Esophagus muscularis mucosa (tissue), 3 donors: Measurements from ENCODE around the gene PUS7.

ENCODE experiments used
- POLR2AphosphoS5 ChIP-seq, 2 donors: sonication (generic); formaldehyde crosslinking; IDR thresholded peaks; one replicate each; pipeline ENCODE4 v1.6.1; 2017; ENCODE audit warnings: antibody characterized with exemption in 2 of 2
- TF ChIP-seq, protein P1 (sequence below), 3 experiments: fragments of 200-600 bp in 2 of 3; fragments of 450-650 bp in 1 of 3; sonication (generic) in 2 of 3; IDR thresholded peaks; one replicate each; pipeline ENCODE4 v1.5.1; 2017 to 2019; ENCODE audit warnings: antibody characterized with exemption in 3 of 3, mild to moderate bottlenecking in 2 of 3, moderate library complexity in 1 of 3

DNA sequence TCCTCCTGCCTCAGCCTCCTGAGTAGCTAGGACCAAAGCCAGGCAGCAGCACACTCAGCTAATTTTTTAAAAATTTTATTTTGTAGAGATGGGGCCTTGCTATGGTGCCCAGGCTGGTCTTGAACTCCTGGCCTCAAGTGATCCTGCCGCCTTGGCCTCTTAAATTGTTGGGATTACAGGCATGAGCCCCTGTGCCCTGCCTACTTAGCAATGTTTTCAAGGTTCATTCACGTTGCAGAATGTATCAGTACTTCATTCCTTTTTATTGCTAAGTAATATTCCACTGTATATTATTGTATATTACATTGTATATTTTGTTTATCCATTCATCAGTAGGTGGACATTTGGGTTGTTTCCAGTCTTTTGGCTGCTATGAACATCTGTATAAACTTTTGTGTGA lies 44.2 kb downstream of the PUS7 start:
- TF ChIP-seq, protein P1, sequence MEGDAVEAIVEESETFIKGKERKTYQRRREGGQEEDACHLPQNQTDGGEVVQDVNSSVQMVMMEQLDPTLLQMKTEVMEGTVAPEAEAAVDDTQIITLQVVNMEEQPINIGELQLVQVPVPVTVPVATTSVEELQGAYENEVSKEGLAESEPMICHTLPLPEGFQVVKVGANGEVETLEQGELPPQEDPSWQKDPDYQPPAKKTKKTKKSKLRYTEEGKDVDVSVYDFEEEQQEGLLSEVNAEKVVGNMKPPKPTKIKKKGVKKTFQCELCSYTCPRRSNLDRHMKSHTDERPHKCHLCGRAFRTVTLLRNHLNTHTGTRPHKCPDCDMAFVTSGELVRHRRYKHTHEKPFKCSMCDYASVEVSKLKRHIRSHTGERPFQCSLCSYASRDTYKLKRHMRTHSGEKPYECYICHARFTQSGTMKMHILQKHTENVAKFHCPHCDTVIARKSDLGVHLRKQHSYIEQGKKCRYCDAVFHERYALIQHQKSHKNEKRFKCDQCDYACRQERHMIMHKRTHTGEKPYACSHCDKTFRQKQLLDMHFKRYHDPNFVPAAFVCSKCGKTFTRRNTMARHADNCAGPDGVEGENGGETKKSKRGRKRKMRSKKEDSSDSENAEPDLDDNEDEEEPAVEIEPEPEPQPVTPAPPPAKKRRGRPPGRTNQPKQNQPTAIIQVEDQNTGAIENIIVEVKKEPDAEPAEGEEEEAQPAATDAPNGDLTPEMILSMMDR (IDR thresholded peaks at IDR 0.05) = no peak
- no peak for TF ChIP-seq POLR2AphosphoS5 (IDR thresholded peaks at IDR 0.05)
